Sigmoid colon (tissue), 7 donors: ENCODE measurements around the gene DDIT4. TPM values are rescaled to one million over a fixed set of nuclear protein-coding genes. Genes with fewer than 3 reads are reported as not detected.

ENCODE experiments used
- DNase-seq: peaks from one replicate; pipeline ENCODE4 v3.0.0-alpha.2; 2019
- H3K27ac ChIP-seq, 4 donors: fragments of 200-600 bp; sonication (generic); one replicate each; pipeline ENCODE4 v1.5.1; 2016 to 2019; ENCODE audit warnings: mild to moderate bottlenecking in 1 of 4
- H3K27me3 ChIP-seq, 3 donors: fragments of 200-600 bp; sonication (generic); one replicate each; pipeline ENCODE4 v1.5.1; 2019; ENCODE audit warnings: mild to moderate bottlenecking in 1 of 3
- H3K36me3 ChIP-seq, 4 donors: fragments of 200-600 bp; sonication (generic); one replicate each; pipeline ENCODE4 v1.5.1; 2016 to 2019
- H3K4me1 ChIP-seq, 4 donors: fragments of 200-600 bp; sonication (generic); one replicate each; pipeline ENCODE4 v1.5.1; 2017 to 2019
- H3K4me3 ChIP-seq, 4 donors: fragments of 200-600 bp; sonication (generic); one replicate each; pipeline ENCODE4 v1.5.1; 2017 to 2019; ENCODE audit warnings: mild to moderate bottlenecking in 2 of 4, moderate library complexity in 1 of 4
- H3K9me3 ChIP-seq, 4 donors: fragments of 200-600 bp in 3 of 4; sonication (generic) in 3 of 4; one replicate each; pipeline versions ENCODE4 v1.5.1 to v1.6.1; 2013 to 2019
- CTCF ChIP-seq, 4 experiments: fragments of 450-650 bp in 3 of 4; fragments of 200-600 bp in 1 of 4; IDR thresholded peaks; one replicate each; pipeline ENCODE4 v1.5.1; 2016 to 2019; ENCODE audit warnings: antibody characterized with exemption in 4 of 4, mild to moderate bottlenecking in 3 of 4, moderate library complexity in 2 of 4
- EP300 ChIP-seq, 4 donors: sonication (generic); formaldehyde crosslinking; IDR thresholded peaks; one replicate each; pipeline ENCODE4 v1.6.1; 2017; ENCODE audit warnings: antibody characterized with exemption in 4 of 4
- POLR2A ChIP-seq, 2 donors: fragments of 450-650 bp; IDR thresholded peaks; one replicate each; pipeline ENCODE4 v1.6.1; 2016; ENCODE audit warnings: antibody characterized with exemption in 2 of 2, mild to moderate bottlenecking in 2 of 2, moderate library complexity in 2 of 2
- POLR2AphosphoS5 ChIP-seq, 4 donors: sonication (generic); formaldehyde crosslinking; IDR thresholded peaks; one replicate each; pipeline ENCODE4 v1.6.1; 2017; ENCODE audit warnings: antibody characterized with exemption in 4 of 4
- WGBS, 2 donors: extraction: QIAGEN DNeasy Blood & Tissue Kit; methylation state at CpG; one replicate each; pipeline ENCODE4 v1.1.7; 2013; 5-methylcytosine and 5-hydroxymethylcytosine counted together
- intact Hi-C: fragments of 100-400 bp; cut with DNase I; formaldehyde crosslinking; loops from one replicate; pipeline ENCODE4 v1.15.1; 2023
- polyA plus RNA-seq, 3 donors: library from polyadenylated mRNA; stranded (reverse); fragments of 200-250 nt; gene quantifications; one replicate each; pipeline ENCODE4 v1.2.3, GENCODE V29; 2013
- total RNA-seq, 4 donors: library from RNA; depleted of rRNA; stranded (reverse); fragments of >200 nt; gene quantifications; one replicate each; pipeline ENCODE4 v1.1.0, GENCODE V29; 2016
- donor health status: healthy with polysubstance abuse.
- donor health status: Bipolar disorder and iron deficiency.
- donor health status: healthy.

The DDIT4 gene
- total and polyA plus RNA-seq, 7 donors = 71.5 to 413 (median 100.0) TPM

DNA sequence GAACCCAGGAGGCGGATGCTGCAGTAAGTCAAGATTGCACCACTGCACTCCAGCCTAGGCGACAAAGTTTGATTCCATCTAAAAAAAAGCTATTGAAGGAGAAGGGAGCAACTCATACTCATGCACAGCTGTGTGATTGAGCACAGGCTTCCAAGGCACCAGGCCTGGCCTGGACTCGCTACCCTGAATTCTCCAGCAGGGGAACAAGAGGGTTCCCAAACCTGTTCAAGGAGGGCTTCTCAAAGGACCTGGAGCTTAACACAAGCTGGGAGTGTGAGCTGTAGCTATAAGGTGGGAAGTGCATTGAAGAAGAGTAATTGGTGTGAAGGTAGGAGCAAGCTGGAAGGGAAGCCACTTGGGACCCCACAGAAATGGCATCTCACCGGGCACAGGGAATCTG lies 15.1 kb upstream of the DDIT4 start:
- 97 to 99% methylated on average over 4 of the region's 4 CpGs for WGBS, 2 donors
- Histone ChIP-seq H3K27ac (peak overlapping the region; percentile 83 to 91 (median 88)), H3K27me3 (no peaks in the 10 kb centered on the region), H3K9me3 (no peaks in the 10 kb centered on the region), H3K36me3 (no peaks in the 10 kb centered on the region), H3K4me1 (peaks cover 0 to 73% (median 72%) of the 10 kb centered on the region in 4 donors), H3K4me3 (no peak overlapping the region)
- no peak for DNase-seq
- TF ChIP-seq POLR2A (IDR thresholded peaks at IDR 0.05) (no peak), POLR2AphosphoS5 (IDR thresholded peaks at IDR 0.05) (no peak), CTCF (IDR thresholded peaks at IDR 0.05) (no peak), EP300 (IDR thresholded peaks at IDR 0.05) (no peak)
- intact Hi-C loops = loop anchor here (5.0 kb wide), 1 partner anchor 41 kb away; the partner anchor contains the start of genes ANAPC16 and ASCC1

DNA sequence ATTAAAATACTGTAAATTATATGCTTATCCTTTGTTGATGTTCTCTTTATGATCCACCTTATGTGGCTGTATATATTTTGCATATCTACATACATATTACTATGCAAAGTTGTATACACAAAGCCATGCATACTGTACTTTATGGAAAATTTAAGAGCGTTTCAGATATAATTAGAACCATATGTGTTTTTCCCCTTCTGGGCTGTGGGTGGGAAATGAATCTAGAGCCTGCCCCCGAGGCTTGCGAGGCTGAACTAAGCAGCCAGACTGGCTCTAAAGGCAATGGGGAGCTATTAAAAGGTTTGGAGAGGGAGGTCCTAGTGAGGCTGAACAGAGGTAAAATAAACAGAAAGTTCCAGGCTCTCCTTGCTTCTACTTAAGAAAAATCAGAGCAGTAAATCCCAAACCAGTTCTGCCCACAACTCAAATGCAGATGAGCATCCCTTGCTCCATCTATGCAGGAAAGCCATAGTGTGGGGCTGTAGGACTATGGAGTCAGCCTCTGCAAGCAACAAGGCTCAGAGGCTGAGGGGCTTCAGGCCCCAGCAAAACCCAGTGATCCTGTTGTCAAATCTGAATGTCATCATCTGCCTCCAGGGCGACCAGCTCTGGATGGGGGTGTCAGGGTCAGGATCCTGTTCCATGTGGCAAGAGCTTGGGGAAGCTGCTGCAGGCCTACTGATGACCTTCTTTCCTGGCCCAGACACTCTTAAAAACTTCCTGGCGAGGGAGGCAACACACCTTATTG lies 14.1 kb upstream of the DDIT4 start:
- no peak overlapping the region for H3K4me3 ChIP-seq
- 50 to 60% methylated on average over 5 of the region's 5 CpGs for WGBS, 2 donors
- DNase-seq = peak; percentile 75
- H3K27ac ChIP-seq = peak overlapping the region; percentile 83 to 91 (median 88)
- intact Hi-C loops = loop anchor here (5.0 kb wide), 1 partner anchor 42 kb away; the partner anchor contains the start of genes ANAPC16 and ASCC1
- H3K9me3 ChIP-seq = no peaks in the 10 kb centered on the region
- no peaks in the 10 kb centered on the region for H3K27me3 ChIP-seq
- peak; percentile 34 to 65 (median 42) for TF ChIP-seq POLR2AphosphoS5 (IDR thresholded peaks at IDR 0.05)
- TF ChIP-seq POLR2A (IDR thresholded peaks at IDR 0.05) = no peak
- no peaks in the 10 kb centered on the region for H3K36me3 ChIP-seq
- H3K4me1 ChIP-seq = peaks cover 0 to 62% (median 61%) of the 10 kb centered on the region in 4 donors

GRCh38 chr10:72260239-72260975 lies 13.3 kb upstream of the DDIT4 start:
- Histone ChIP-seq H3K4me3 (peak overlapping the region; percentile 26 to 53 (median 48)), H3K27ac (peak overlapping the region; percentile 83 to 91 (median 88)), H3K36me3 (no peaks in the 10 kb centered on the region), H3K27me3 (no peaks in the 10 kb centered on the region), H3K4me1 (peaks cover 0 to 55% (median 54%) of the 10 kb centered on the region in 4 donors), H3K9me3 (no peaks in the 10 kb centered on the region)
- WGBS, 2 donors = 15 to 16% methylated on average over 19 of the region's 19 CpGs
- peak; percentile 93 for DNase-seq
- TF ChIP-seq CTCF (IDR thresholded peaks at IDR 0.05) (no peak), POLR2A (IDR thresholded peaks at IDR 0.05) (no peak), POLR2AphosphoS5 (IDR thresholded peaks at IDR 0.05) (peak in 1 of 4 donors; percentile 65), EP300 (IDR thresholded peaks at IDR 0.05) (peak in 1 of 4 donors; percentile 51)
- intact Hi-C loops = no loop called here

DNA sequence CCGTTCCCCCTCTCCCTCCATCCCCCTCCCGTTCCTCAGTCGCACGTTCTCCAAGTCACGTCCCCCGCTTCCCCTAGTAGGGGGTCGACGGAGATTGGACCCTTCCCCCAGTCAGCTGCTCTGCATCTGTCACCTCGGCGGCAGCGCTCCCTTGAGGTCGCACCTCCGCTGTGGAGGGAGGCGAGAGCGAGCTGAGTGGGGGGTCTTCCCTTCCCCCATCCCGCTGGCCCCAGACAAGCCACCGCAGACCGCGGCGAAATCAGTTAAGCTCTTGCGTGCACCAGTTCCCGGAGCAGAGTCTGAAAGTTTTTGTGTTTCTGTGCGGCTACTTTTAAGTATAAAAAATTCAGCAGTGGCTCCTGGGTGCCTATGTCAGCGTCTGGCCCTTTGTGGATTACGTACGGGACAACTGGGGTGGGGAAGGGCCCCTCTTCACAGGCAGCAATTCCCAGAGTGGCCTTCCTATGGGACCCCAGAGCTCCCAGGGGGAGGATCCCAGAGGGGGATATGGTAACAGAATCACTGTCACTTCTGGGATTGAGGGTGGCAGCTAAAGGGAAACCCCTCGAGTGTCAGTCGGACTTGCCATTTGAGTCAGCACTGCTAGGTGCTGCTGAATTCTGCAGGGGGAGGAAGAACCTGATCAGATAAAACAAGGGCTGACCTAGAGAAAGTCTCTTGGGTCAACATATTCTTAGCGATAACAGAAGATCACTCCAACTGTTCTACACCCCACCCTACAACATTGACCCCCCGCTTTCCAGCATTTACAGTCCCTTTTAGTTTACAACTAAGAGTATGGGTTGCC lies 12.5 kb upstream of the DDIT4 start:
- Histone ChIP-seq H3K27me3 (no peaks in the 10 kb centered on the region), H3K9me3 (no peaks in the 10 kb centered on the region), H3K4me1 (peaks cover 0 to 47% (median 46%) of the 10 kb centered on the region in 4 donors), H3K27ac (peak overlapping the region; percentile 83 to 91 (median 88)), H3K36me3 (no peaks in the 10 kb centered on the region), H3K4me3 (peak overlapping the region; percentile 26 to 53 (median 48))
- intact Hi-C loops = no loop called here
- TF ChIP-seq POLR2AphosphoS5 (IDR thresholded peaks at IDR 0.05) = peak; percentile 30 to 77 (median 63)
- no peak for TF ChIP-seq CTCF (IDR thresholded peaks at IDR 0.05)
- peak; percentile 20 to 51 for TF ChIP-seq POLR2A (IDR thresholded peaks at IDR 0.05)
- 1 to 4% methylated on average over 30 of the region's 30 CpGs for WGBS, 2 donors
- no peak for DNase-seq
